Renal cortex interstitium (tissue), 11 donors: ENCODE results near the gene CNOT4. TPM values are rescaled to one million over a fixed set of nuclear protein-coding genes. Genes with fewer than 3 reads are reported as not detected.
A peak's percentile ranks its signal among the peaks of the same experiment; 100 is the strongest.
"Not testable (repeated sequence)": the region's sequence is repeated elsewhere in the genome, so short reads cannot be mapped to it uniquely, and the experiment has no call there.

ENCODE experiments used
- DNase-seq, 11 donors: peaks; one replicate each; pipeline ENCODE4 v3.0.0-alpha.2; 2013; ENCODE audit warnings: low read depth in 9 of 11, low spot score in 4 of 11; ENCODE audit errors: extremely low read depth in 1 of 11
- polyA plus RNA-seq, 3 donors: library from polyadenylated mRNA; unstranded; fragments of 120-200 nt; gene quantifications; one replicate each; pipeline ENCODE4 v1.2.1, GENCODE V29; 2013; ENCODE audit not compliant: insufficient read length in 3 of 3

The CNOT4 gene
- polyA plus RNA-seq, 3 donors: 32.1 to 34.6 (median 33.2) TPM

DNA sequence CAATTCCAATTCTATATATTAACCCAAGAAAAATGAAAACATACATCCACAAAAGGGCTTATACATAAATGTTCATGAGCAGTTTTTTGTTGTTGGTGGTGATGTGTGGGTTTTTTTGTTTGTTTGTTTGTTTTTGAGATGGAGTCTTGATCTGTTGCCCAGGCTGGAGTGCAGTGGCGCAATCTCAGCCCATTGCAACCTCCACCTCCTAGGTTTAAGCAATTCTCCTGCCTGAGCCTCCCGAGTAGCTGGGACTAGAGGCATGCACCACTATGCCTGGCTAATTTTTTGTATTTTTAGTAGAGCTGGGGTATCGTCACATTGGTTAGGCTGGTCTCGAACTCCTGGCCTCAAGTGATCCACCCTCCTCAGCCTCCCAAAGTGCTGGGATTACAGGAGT lies 40.2 kb downstream of the CNOT4 start:
- not testable (repeated sequence) for DNase-seq

DNA sequence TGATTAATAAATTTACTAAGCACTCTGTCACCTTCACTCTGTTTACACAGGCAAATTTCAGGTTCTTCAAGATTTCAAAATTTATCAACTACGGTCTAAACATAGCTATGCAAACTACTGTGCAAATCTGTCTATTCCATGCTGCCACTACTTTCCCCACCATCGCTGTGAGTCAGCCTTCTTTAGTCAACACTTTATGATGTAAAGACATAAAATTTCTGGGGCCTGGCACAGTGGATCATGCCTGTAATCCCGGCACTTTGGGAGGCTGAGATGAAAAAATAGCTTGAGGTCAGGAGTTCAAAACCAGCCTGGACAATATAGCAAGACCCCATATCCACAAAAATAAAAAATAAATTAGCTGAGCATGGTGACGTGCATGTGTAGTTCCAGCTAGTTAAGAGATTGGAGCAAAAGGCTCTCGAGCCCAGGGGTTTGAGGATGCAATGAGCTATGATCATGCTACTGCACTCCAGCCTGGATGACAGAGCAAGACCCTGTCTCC lies 42.6 kb downstream of the CNOT4 start:
- DNase-seq: no peak

- DNase-seq: no peak
Observed at GRCh38 chr7:135466442-135467206, 43.3 kb downstream of the CNOT4 start.

- no peak for DNase-seq
Observed at GRCh38 chr7:135463908-135464307, 46.0 kb downstream of the CNOT4 start.

GRCh38 chr7:135459951-135460567 lies 49.8 kb downstream of the CNOT4 start:
- DNase-seq: no peak

- DNase-seq: no peak
Observed at GRCh38 chr7:135459076-135459475, 50.8 kb downstream of the CNOT4 start.

- DNase-seq: no peak
Observed at GRCh38 chr7:135454060-135454459, 55.8 kb downstream of the CNOT4 start.

DNA sequence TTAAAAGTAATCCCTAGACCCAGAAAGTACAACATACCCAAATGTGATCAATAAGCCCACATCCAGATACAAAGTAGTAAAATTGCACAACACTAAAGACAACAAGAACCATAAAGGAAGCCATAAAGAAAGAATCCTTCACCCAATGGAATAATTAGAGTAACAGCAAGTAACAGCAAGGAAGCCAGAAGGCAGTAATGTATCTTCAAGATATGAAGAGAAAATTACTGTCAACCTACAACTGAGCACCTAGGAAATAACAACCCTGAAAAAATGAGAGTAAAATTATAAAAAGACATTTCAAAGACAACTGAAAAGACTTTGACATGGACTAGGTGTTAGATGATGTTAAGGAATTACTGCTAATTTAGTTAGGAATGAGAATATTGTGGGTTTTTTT lies 60.5 kb downstream of the CNOT4 start:
- DNase-seq: no peak

DNA sequence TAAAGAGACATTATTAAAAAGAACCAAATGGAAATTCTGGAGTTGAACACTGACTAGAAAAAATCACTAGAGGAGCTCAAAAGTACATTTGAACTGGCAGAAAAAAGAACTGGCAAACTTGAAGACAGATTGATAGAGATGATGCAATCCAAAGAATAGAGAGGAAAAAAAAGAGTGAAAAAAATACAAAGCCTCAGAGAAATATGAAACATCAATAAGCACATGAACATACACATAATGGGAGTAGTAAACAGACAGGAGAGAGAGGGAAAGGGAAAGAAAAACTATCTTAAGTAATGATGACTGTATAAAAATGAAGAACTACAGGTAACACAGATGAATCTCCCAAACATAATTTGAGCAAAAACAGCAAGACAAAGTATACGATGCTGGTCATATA lies 61.1 kb downstream of the CNOT4 start:
- no peak for DNase-seq

- DNase-seq: no peak
Observed at GRCh38 chr7:135447748-135448147, 62.2 kb downstream of the CNOT4 start.

DNA sequence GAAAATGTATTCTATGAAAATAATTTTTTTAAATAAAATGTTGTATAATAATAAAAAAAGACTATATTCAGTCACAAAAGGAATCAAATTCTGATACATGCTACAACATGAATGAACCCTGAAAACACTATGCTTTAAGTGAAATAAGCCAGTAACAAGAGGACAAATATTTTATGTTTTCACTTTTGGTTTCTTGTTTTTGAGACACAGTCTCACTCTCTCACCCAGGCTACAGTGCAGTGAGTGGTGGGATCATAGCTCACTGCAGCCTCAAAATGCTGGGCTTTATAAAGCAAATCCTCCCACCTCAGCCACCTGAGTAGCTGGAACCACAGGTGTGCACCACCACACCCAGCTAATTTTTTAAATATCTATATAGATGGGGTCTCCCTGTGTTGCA lies 64.2 kb downstream of the CNOT4 start:
- no peak for DNase-seq

- not testable (repeated sequence) for DNase-seq
Observed at GRCh38 chr7:135445266-135445665, 64.6 kb downstream of the CNOT4 start.

GRCh38 chr7:135441791-135442190 lies 68.1 kb downstream of the CNOT4 start:
- peak in 1 of 11 donors; percentile 1 for DNase-seq

DNA sequence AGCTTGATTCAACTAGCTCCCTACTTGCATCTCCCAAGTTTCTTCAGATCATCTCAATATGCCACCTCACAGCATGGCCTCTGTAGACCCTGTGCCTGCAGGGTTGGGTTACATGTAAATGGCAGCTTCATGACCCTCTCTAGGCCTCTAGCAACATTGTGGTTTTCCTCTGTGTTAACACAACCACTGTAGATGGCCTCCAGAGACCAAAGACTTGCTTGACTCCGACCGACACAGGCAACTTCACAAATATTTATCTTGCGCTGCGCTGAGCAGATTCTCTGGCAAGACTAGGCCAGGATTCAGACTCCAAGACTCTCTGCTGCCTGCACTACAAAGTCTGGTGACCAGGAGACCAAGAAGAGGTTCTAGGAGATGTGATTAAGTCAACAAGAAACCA lies 75.9 kb downstream of the CNOT4 start:
- DNase-seq: no peak

GRCh38 chr7:135430626-135431025 lies 79.3 kb downstream of the CNOT4 start:
- no peak for DNase-seq

DNA sequence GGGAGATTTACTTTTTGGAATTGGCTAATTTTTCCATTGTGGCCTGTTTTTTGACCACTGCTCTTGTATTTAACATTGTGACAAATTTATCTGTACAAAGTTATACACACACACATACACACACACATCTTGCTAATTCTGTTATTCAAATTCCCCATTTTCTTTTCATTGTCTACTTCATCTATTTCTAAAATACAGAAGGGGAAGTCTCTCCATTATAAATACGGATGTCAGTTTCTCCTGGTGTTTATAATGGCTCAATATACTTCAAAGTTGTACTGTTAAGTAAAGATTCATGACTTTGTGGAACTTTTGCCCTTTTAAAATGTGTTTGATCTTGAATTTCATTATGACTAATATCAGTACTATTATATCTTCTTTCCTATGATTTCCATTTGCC lies 81.0 kb downstream of the CNOT4 start:
- no peak for DNase-seq

DNA sequence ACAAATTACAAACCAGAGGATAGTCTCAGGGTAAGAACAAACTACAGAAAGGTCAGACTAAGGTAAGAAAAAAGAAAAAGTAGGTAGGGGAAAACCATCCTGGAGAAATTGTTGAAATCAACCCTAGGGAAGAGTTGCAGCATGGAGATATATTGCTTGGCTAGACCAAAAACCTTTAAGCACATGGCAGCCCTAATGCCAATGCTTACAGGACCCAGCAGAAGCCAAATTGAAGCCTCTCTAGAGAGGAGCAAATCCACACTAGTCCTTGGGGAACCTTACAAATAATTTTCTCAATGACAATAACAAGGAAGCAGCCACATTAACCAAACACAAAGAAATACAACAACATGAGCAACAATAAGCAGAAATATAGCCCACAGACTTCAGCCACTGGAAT lies 81.9 kb downstream of the CNOT4 start:
- no peak for DNase-seq

GRCh38 chr7:135427166-135427565 lies 82.7 kb downstream of the CNOT4 start:
- no peak for DNase-seq

GRCh38 chr7:135425036-135425435 lies 84.9 kb downstream of the CNOT4 start:
- no peak for DNase-seq

GRCh38 chr7:135420786-135421185 lies 89.1 kb downstream of the CNOT4 start:
- DNase-seq: no peak

DNA sequence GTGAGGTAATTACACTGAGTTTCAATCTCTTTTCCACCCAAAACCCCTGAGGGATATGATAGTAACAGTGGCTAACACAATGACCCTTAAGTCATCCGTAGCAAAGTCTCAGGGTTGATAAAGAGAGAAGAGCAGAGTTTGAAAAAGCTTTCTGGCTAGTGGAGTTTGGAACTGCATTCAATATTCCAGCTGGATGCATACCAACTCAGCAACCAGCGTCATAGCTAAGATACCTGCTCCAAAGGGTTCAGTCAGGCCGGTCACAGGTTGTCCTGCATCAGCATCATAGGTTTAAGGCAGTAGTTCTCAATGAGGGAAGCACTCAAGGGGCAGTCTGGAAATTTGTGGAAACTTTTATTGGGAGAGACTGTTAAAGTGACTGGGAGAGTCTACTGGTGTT lies 93.5 kb downstream of the CNOT4 start:
- no peak for DNase-seq
